ENCODE results near the gene RCBTB1. TPM values are rescaled to one million over a fixed set of nuclear protein-coding genes. Genes with fewer than 3 reads are reported as not detected.
"Not testable (repeated sequence)": the region's sequence is repeated elsewhere in the genome, so short reads cannot be mapped to it uniquely, and the experiment has no call there.

The RCBTB1 gene
- total RNA-seq, 1 donor, result 26.4 TPM

- Histone ChIP-seq H3K36me3 (ENCODE audit: insufficient read depth, low read length) (no peaks in the 10 kb centered on the region), H3K4me3 (ENCODE audit: insufficient read depth, low read length) (no peak overlapping the region), H3K79me2 (ENCODE audit: insufficient read depth, low read length) (no peaks in the 10 kb centered on the region), H2AFZ (ENCODE audit: low read length) (no peak overlapping the region), H4K20me1 (ENCODE audit: insufficient read depth, low read length) (no peaks in the 10 kb centered on the region), H3K9me3 (ENCODE audit: low read depth, low read length) (no peaks in the 10 kb centered on the region), H3K4me2 (ENCODE audit: insufficient read depth, low read length) (no peak overlapping the region), H3K4me1 (ENCODE audit: insufficient read depth, low read length) (no peaks in the 10 kb centered on the region), H3K27ac (ENCODE audit: low read depth, low read length) (no peak overlapping the region), H3K27me3 (ENCODE audit: insufficient read depth, low read length) (no peaks in the 10 kb centered on the region)
- TF ChIP-seq, protein P1, sequence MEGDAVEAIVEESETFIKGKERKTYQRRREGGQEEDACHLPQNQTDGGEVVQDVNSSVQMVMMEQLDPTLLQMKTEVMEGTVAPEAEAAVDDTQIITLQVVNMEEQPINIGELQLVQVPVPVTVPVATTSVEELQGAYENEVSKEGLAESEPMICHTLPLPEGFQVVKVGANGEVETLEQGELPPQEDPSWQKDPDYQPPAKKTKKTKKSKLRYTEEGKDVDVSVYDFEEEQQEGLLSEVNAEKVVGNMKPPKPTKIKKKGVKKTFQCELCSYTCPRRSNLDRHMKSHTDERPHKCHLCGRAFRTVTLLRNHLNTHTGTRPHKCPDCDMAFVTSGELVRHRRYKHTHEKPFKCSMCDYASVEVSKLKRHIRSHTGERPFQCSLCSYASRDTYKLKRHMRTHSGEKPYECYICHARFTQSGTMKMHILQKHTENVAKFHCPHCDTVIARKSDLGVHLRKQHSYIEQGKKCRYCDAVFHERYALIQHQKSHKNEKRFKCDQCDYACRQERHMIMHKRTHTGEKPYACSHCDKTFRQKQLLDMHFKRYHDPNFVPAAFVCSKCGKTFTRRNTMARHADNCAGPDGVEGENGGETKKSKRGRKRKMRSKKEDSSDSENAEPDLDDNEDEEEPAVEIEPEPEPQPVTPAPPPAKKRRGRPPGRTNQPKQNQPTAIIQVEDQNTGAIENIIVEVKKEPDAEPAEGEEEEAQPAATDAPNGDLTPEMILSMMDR (IDR thresholded peaks at IDR 0.05; ENCODE audit: extremely low read depth, low read depth, low read length), result no peak
- DNase-seq (ENCODE audit: insufficient read length, low spot score, missing footprints), result no peak
Observed at GRCh38 chr13:49608651-49609331, 23.4 kb upstream of the RCBTB1 start.

DNA sequence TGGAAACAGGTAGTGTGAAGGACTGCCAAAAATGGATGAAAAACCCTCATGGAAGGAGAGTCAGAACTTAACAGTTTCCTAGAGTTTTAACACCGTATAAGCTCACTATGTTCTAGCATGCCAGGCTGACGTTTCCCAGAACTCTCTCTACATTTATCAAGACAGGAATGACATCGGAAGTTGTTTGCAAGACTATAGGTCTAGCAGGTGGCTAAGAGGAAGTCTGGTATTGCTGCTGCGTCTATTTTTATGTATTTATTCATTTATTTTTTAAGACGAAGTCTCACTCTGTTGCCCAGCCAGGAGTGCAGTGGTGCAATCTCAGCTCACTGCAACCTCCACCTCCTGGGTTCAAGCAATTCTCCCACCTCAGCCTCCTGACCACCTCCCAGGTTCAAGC, 22.4 kb upstream of the RCBTB1 start:
- no peaks in the 10 kb centered on the region for H4K20me1 ChIP-seq (ENCODE audit: insufficient read depth, low read length)
- H3K4me1 ChIP-seq (ENCODE audit: insufficient read depth, low read length), result no peaks in the 10 kb centered on the region
- H3K27me3 ChIP-seq (ENCODE audit: insufficient read depth, low read length), result no peaks in the 10 kb centered on the region
- TF ChIP-seq, protein P1 (IDR thresholded peaks at IDR 0.05; ENCODE audit: extremely low read depth, low read depth, low read length), result no peak
- no peaks in the 10 kb centered on the region for H3K9me3 ChIP-seq (ENCODE audit: low read depth, low read length)
- no peak overlapping the region for H2AFZ ChIP-seq (ENCODE audit: low read length)
- no peak overlapping the region for H3K27ac ChIP-seq (ENCODE audit: low read depth, low read length)
- no peak for DNase-seq (ENCODE audit: insufficient read length, low spot score, missing footprints)
- no peaks in the 10 kb centered on the region for H3K36me3 ChIP-seq (ENCODE audit: insufficient read depth, low read length)
- no peaks in the 10 kb centered on the region for H3K79me2 ChIP-seq (ENCODE audit: insufficient read depth, low read length)
- no peak overlapping the region for H3K4me3 ChIP-seq (ENCODE audit: insufficient read depth, low read length)
- no peak overlapping the region for H3K4me2 ChIP-seq (ENCODE audit: insufficient read depth, low read length)

- Histone ChIP-seq H3K9me3 (ENCODE audit: low read depth, low read length) (no peaks in the 10 kb centered on the region), H4K20me1 (ENCODE audit: insufficient read depth, low read length) (no peaks in the 10 kb centered on the region), H3K27ac (ENCODE audit: low read depth, low read length) (peak overlapping the region; percentile 26), H3K79me2 (ENCODE audit: insufficient read depth, low read length) (no peaks in the 10 kb centered on the region), H3K4me2 (ENCODE audit: insufficient read depth, low read length) (peak overlapping the region; percentile 79), H3K27me3 (ENCODE audit: insufficient read depth, low read length) (no peaks in the 10 kb centered on the region), H3K36me3 (ENCODE audit: insufficient read depth, low read length) (no peaks in the 10 kb centered on the region), H3K4me3 (ENCODE audit: insufficient read depth, low read length) (peak overlapping the region; percentile 66), H2AFZ (ENCODE audit: low read length) (peak overlapping the region; percentile 88), H3K4me1 (ENCODE audit: insufficient read depth, low read length) (no peaks in the 10 kb centered on the region)
- DNase-seq (ENCODE audit: insufficient read length, low spot score, missing footprints), result peak; percentile 92
- TF ChIP-seq, protein P1 (IDR thresholded peaks at IDR 0.05; ENCODE audit: extremely low read depth, low read depth, low read length), result peak; percentile 91
Observed at GRCh38 chr13:49606747-49607648, 21.6 kb upstream of the RCBTB1 start.

- H3K4me1 ChIP-seq (ENCODE audit: insufficient read depth, low read length), result no peaks in the 10 kb centered on the region
- H2AFZ ChIP-seq (ENCODE audit: low read length), result peak overlapping the region; percentile 69
- no peaks in the 10 kb centered on the region for H3K27me3 ChIP-seq (ENCODE audit: insufficient read depth, low read length)
- H3K4me3 ChIP-seq (ENCODE audit: insufficient read depth, low read length), result no peak overlapping the region
- TF ChIP-seq, protein P1 (IDR thresholded peaks at IDR 0.05; ENCODE audit: extremely low read depth, low read depth, low read length), result no peak
- H3K9me3 ChIP-seq (ENCODE audit: low read depth, low read length), result no peaks in the 10 kb centered on the region
- H3K79me2 ChIP-seq (ENCODE audit: insufficient read depth, low read length), result no peaks in the 10 kb centered on the region
- H3K4me2 ChIP-seq (ENCODE audit: insufficient read depth, low read length), result peak overlapping the region; percentile 4
- no peaks in the 10 kb centered on the region for H3K36me3 ChIP-seq (ENCODE audit: insufficient read depth, low read length)
- H4K20me1 ChIP-seq (ENCODE audit: insufficient read depth, low read length), result no peaks in the 10 kb centered on the region
- no peak overlapping the region for H3K27ac ChIP-seq (ENCODE audit: low read depth, low read length)
- no peak for DNase-seq (ENCODE audit: insufficient read length, low spot score, missing footprints)
Observed at GRCh38 chr13:49604570-49604969, 19.2 kb upstream of the RCBTB1 start.

GRCh38 chr13:49602615-49603014, 17.3 kb upstream of the RCBTB1 start:
- H3K79me2 ChIP-seq (ENCODE audit: insufficient read depth, low read length); H3K4me2 ChIP-seq (ENCODE audit: insufficient read depth, low read length); H3K27ac ChIP-seq (ENCODE audit: low read depth, low read length); H3K4me1 ChIP-seq (ENCODE audit: insufficient read depth, low read length); H3K4me3 ChIP-seq (ENCODE audit: insufficient read depth, low read length); DNase-seq (ENCODE audit: insufficient read length, low spot score, missing footprints); H3K36me3 ChIP-seq (ENCODE audit: insufficient read depth, low read length); H2AFZ ChIP-seq (ENCODE audit: low read length); H3K27me3 ChIP-seq (ENCODE audit: insufficient read depth, low read length); H4K20me1 ChIP-seq (ENCODE audit: insufficient read depth, low read length); H3K9me3 ChIP-seq (ENCODE audit: low read depth, low read length): not testable (repeated sequence)

All from osteoblast (primary cell).